Measurements from ENCODE around the gene IFNA10. TPM values are rescaled to one million over a fixed set of nuclear protein-coding genes. Genes with fewer than 3 reads are reported as not detected.

IFNA10 gene
- total and polyA plus RNA-seq, 2 of the 4 experiments (the other 2 are of a cell fraction) = not detected

GRCh38 chr9:21228122-21228521 is 21.2 kb upstream of the IFNA10 start, which contains the start of gene IFNA17:
Gene IFNA17, minus strand, starts transcription at chr9:21228222. Its CDS starts 49 bp downstream, at chr9:21228173.
- TF ChIP-seq CTCF (conservative IDR thresholded peaks at IDR 0.05; ENCODE audit: low read depth, low read length) (no peak), BHLHE40 (IDR thresholded peaks at IDR 0.05; ENCODE audit: low read depth, low read length) (no peak), SMC3 (IDR thresholded peaks at IDR 0.05; ENCODE audit: low read depth, low read length) (no peak), ELK1 (IDR thresholded peaks at IDR 0.05; ENCODE audit: borderline replicate concordance, low read depth, low read length) (no peak), MAZ (IDR thresholded peaks at IDR 0.05; ENCODE audit: borderline replicate concordance, low read depth, low read length) (no peak), NFE2L2 (IDR thresholded peaks at IDR 0.05; ENCODE audit: low read depth, low read length) (no peak), RFX5 (IDR thresholded peaks at IDR 0.05; ENCODE audit: low read depth, low read length) (no peak), USF2 (IDR thresholded peaks at IDR 0.05; ENCODE audit: low read depth, low read length) (no peak), FOS (IDR thresholded peaks at IDR 0.05; ENCODE audit: low read depth, low read length) (no peak), MAFK (IDR thresholded peaks at IDR 0.05; ENCODE audit: low read depth, low read length) (no peak), RAD21 (IDR thresholded peaks at IDR 0.05; ENCODE audit: low read length) (no peak), RCOR1 (IDR thresholded peaks at IDR 0.05; ENCODE audit: insufficient replicate concordance, low read length) (no peak), MXI1 (IDR thresholded peaks at IDR 0.05; ENCODE audit: borderline replicate concordance, low read depth, low read length) (no peak), CHD1 (IDR thresholded peaks at IDR 0.05; ENCODE audit: low read depth, low read length) (no peak), POLR2A (IDR thresholded peaks at IDR 0.05; ENCODE audit: low read depth, low read length) (no peak), CEBPB (IDR thresholded peaks at IDR 0.05; ENCODE audit: low read depth, low read length) (no peak)
- Histone ChIP-seq H3K18ac (ENCODE audit: low read depth, low read length) (no peak within 1 kb of the TSS), H3K36me3 (ENCODE audit: control insufficient read depth, insufficient read depth, low read length) (no peaks in the 10 kb centered on the region), H3K23ac (ENCODE audit: low read depth, low read length) (no peak within 1 kb of the TSS), H3K27ac (ENCODE audit: insufficient read depth, low read length) (no peak within 1 kb of the TSS), H2BK120ac (ENCODE audit: low read depth, low read length) (no peak within 1 kb of the TSS), H4K91ac (ENCODE audit: insufficient read depth, low read depth, low read length) (no peak within 1 kb of the TSS), H4K5ac (ENCODE audit: low read depth, low read length) (no peak within 1 kb of the TSS), H3K14ac (replicated peaks; ENCODE audit: low read depth, low read length) (no peak within 1 kb of the TSS), H2BK20ac (ENCODE audit: low read depth, low read length) (no peak within 1 kb of the TSS), H3K9me1 (ENCODE audit: insufficient read depth, low read length) (no peaks in the 10 kb centered on the region), H2BK15ac (ENCODE audit: low read depth, low read length) (no peak within 1 kb of the TSS), H2AK5ac (ENCODE audit: low read depth, low read length) (no peak within 1 kb of the TSS), H3K9me3 (ENCODE audit: control insufficient read depth, insufficient read depth, low read length) (no peaks in the 10 kb centered on the region), H3K27me3 (ENCODE audit: control insufficient read depth, insufficient read depth, low read length) (no peaks in the 10 kb centered on the region), H3K9ac (ENCODE audit: low read depth, low read length) (no peak within 1 kb of the TSS), H4K8ac (ENCODE audit: low read depth in 2 of 2, low read length in 2 of 2) (no peak within 1 kb of the TSS), H3K4me1 (ENCODE audit: control insufficient read depth, insufficient read depth, low read length) (no peaks in the 10 kb centered on the region), H4K20me1 (ENCODE audit: insufficient read depth, low read length) (no peaks in the 10 kb centered on the region), H2BK5ac (ENCODE audit: low read depth, low read length, poor library complexity, severe bottlenecking) (no peak within 1 kb of the TSS), H3K4me2 (ENCODE audit: low read depth, low read length) (no peak within 1 kb of the TSS), H3K4me3 (ENCODE audit: insufficient read depth, low read depth, low read length) (no peak within 1 kb of the TSS), H3K56ac (ENCODE audit: extremely low read depth, insufficient read depth, low read length) (no peak within 1 kb of the TSS), H3K79me1 (ENCODE audit: low read depth in 1 of 2, low read length in 2 of 2) (no peaks in the 10 kb centered on the region), H2AK9ac (replicated peaks; ENCODE audit: low read depth, low read length, poor library complexity) (no peak within 1 kb of the TSS), H2AFZ (replicated peaks; ENCODE audit: low read length, poor library complexity) (no peak within 1 kb of the TSS), H3K4ac (ENCODE audit: low read depth, low read length) (no peak within 1 kb of the TSS)
- intact Hi-C loops (cut with micrococcal nuclease) = no loop called here
- dilution Hi-C loops (cut with HindIII; ENCODE audit: low sequenced_read_pairs, unreplicated experiment) = no loop called here
- no TSS peak for BruUV-seq (replicated peaks)
- CTCF ChIA-PET = interaction anchor here (1.7 kb wide), 1 partner anchor 167 kb away, joined by 4 read pairs; no protein-coding TSS in a partner anchor
- DNase-seq = no peak
- no peak for ATAC-seq (ENCODE audit: low read depth)
- in situ Hi-C loops (cut with MboI; ENCODE audit: low sequenced_read_pairs) = no loop called here
- POLR2A ChIA-PET (ENCODE audit: unreplicated experiment) = no interaction called here
- no CpG with 5 or more reads among the region's 2 CpGs for WGBS, 2 experiments (ENCODE audit: extremely low coverage in 2 of 2, insufficient read length in 1 of 2)
